ENCODE measurements around the gene PTPMT1.

The PTPMT1 gene

DNA sequence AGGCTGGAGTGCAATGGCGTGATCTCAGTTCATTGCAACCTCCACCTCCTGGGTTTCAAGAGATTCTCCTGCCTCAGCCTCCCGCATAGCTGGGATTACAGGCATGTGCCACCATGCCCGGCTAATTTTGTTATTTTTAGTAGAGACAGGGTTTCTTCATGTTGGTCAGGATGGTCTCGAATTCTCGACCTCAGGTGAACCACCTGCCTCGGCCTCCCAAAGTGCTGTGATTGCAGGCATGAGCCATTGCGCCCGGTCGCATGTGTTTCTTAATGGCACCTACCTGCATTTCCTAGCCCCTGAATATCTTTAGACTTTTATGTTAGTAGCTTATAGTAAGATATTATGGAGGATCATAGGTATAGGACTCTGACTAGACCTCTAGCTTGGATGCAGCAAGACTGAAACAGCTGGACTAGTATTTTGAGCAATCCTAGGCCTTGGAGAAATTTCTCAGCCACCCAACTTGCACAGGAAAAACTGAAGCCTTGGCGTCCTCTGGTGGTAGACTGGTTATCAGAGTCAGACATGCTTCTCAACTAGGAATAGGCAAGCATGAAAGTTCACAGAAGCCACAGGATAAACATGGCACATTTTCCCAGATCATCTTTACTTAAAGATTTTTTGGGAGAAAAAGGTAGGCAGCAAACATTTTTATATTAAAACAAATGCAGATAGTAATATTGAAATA is 51.5 kb downstream of the PTPMT1 start:
- DNase-seq = peak in 1 of 2 experiments; percentile 68

- DNase-seq = no peak
Observed at GRCh38 chr11:47617417-47617809, 52.0 kb downstream of the PTPMT1 start.

GRCh38 chr11:47620836-47621378 is 55.5 kb downstream of the PTPMT1 start:
- DNase-seq = no peak

All from cerebellar nuclear complex (tissue), 1 donor.